Uterus (tissue), 2 donors: ENCODE measurements around the gene STAT1.

Source experiments
- CTCF ChIP-seq, 4 experiments: fragments of 200-600 bp in 2 of 4; fragments of 450-650 bp in 2 of 4; sonication (generic) in 2 of 4; IDR thresholded peaks; one replicate each; pipeline ENCODE4 v1.5.1; 2016 to 2019; ENCODE audit warnings: antibody characterized with exemption in 4 of 4, mild to moderate bottlenecking in 2 of 4, moderate library complexity in 1 of 4
- POLR2A ChIP-seq, 2 donors: fragments of 450-650 bp; IDR thresholded peaks; one replicate each; pipeline ENCODE4 v1.6.1; 2016; ENCODE audit warnings: antibody characterized with exemption in 2 of 2, mild to moderate bottlenecking in 1 of 2, moderate library complexity in 1 of 2

- TF ChIP-seq POLR2A (IDR thresholded peaks at IDR 0.05) (no peak), CTCF (IDR thresholded peaks at IDR 0.05) (no peak)
Measured at GRCh38 chr2:190940454-190940853, 73.5 kb downstream of the STAT1 start.
